SIG-M5 (cell line): Measurements from ENCODE around the gene RAB10.

Experiments
- DNase-seq: peaks from one replicate; lab custom pipeline; 2025; lab: John Stamatoyannopoulos, UW

RAB10 gene

DNA sequence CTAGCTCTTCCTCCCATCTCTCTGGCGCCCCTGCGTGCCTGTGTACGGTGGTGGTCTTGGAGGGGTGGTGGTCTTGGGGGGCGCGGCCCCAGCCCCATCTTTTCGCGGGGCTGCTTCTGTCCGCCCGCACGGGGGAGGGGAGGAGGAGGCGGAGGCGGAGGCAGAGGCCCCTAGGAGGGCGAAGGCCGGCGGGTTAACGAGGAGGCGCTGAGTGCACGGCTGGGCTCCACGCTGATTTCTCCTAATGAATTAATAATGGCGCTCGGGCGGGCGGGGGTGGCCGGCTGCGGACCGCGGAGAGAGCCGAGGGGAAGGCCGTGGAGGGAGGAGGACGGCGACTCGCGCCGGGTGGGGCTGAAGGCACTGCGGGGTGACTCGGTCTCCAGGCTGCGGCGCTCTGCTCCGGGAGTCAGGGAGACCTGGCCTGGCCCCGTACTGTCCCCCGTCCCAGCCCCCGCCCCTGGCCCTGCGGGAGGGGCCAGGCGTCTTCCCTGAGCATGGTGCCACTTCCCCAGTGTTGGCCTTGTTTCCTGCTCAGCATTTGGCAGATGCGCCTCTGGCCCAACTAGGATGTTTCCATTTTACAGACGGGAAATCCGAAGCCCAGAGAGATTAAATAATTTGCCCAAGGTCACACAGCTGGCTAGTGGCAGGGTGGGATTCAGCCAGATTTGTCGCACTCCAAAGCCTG, 145.0 kb downstream of the RAB10 start:
- no peak for DNase-seq

DNA sequence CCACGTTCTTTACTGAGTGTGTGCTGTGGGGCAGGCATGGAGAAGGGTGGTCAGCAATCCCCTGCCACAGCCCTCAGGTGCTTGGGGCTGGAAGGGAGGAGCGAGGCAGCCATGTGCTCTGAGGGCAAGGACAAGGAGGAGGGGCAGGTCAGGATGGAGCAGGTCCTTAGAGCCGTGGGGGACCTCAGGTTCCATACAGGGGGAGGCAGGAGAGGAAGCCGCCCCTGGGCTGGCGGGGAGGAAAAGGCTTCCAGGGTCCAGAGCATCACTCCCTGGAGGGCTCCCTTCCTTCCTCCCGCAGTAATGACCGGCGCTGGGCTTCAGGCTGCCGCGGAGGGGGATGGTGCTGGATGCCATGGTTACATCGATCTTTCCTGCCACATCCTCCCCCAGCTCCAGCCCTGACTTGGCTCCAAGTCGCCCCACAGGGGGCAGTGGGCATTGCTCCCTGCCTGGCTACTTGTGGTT, 145.6 kb downstream of the RAB10 start:
- no peak for DNase-seq

DNA sequence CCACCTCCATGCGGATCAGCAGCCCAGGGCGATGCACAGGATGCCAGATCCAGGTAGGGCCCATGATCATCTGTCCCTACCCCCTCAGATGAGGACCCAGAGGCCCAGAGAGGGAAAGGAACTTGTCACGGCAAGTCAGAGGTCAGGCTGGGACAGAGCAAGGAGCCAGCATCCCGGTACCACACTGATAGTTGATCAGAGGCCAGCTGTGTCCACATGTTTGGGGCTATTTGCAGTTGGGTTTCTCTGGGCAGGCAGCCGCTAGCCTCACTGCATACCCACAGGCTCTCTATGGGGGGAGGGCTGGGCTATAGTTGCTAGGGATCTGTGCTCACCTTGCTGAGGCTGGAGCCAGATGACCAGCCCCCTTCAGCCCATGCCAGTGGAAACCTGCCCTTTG, 148.6 kb downstream of the RAB10 start:
- DNase-seq, result no peak

DNA sequence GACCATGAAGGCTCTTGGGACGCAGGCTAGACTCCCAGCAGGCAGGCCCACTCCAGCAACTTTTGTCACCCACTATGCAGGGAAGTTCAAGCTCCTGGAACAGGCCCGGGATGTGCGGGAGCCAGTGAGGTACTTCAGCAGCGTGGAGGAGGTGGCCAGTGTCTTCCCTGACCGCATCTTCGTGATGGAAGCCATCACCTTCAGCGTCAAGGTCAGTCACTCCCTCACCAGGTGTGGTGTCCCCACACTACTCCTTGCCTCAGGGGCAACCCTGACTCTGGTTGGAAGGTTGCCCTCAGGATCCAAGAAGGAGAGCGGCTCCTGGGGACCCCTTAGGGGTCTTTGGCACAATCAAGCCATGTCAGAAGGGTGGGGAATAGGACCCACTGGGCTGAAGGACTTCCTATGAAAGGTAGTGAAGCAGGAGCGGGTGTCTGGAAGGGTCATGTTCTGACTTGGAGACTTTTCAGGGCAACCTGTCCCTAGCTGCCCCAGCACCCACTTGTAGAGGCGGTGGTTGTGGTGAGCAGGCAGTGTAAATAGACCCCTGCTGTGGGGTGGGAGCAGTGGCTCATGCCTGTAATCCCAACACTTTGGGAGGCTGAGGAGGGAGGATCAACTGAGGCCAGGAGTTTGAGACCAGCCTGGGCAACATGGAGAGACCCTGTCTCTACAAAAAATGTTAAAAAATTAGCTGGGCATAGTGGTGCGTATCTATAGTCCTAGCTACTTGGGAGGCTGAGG, 149.2 kb downstream of the RAB10 start:
- DNase-seq, result no peak

DNA sequence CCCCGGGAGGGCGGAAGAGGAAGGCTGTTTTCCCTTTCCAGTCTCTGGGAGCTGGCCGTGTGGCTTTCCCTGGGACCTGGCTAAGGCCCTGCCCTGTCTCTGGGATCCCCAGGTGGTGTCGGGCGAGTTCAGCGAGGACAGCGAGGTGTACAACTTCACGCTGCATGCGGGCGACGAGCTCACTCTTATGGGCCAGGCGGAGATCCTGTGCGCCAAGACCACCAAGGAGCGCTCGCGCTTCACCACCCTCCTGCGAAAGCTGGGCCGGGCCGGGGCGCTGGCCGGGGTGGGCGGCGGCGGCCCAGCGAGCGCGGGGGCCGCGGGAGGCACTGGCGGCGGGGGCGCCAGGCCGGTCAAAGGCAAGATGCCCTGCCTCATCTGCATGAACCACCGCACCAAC, 150.2 kb downstream of the RAB10 start:
- DNase-seq, result no peak

DNA sequence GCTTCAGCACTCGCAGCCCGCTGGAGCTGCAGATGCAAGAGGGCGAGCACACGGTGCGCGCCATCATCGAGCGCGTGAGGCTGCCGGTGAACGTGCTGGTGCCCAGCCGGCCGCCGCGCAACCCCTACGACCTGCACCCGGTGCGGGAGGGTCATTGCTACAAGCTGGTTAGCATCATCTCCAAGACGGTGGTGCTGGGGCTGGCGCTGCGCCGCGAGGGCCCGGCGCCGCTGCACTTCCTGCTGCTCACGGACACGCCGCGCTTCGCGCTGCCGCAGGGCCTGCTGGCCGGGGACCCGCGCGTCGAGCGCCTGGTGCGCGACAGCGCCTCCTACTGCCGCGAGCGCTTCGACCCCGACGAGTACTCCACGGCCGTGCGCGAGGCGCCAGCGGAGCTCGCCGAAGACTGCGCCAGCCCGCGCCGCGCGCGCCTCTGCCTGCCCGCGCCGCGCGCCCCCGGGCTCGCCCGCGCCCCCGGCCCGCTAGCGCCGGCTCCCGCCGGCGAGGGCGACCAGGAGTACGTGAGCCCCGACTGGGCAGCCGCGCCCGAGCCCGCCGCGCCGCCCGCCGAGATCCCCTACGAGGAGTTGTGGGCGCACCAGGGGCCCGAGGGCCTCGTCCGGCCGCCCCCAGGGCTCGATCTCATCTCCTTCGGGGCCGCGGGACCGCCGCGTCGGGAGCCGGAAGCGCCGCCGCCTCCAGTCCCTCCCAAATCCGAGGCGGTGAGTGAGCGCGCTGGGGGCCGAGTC, 150.8 kb downstream of the RAB10 start:
- no peak for DNase-seq

DNA sequence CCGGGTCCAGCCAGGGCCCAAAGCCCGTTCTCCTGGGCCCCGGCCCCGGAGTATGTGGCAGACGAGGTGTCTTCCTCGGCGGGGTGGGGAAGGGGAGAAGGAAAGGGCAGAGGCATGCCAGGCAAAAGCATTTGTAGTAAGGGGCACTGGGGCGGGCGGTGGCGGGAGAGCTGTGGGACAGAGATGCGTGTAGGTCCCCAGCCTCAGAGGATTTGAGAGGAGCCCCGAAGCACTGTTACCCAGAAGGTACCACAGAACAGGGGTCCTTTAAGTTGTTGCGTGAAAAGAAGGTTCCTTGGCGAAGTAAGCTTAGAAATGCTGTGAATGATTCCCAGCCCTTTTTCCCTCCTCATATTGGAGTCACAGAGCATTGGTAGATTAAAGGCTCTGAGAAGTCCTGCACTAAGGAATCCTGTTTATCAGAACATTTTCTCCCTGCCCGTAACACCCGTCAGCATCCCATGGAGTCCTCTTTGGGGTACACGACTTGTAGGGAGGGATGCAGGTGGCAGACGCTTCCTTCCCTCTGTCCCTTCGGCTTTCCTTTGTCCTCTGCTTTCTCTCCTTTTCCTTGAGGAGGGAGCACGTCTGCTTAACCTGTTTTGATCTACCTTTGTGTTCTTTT, 151.5 kb downstream of the RAB10 start:
- no peak for DNase-seq

DNA sequence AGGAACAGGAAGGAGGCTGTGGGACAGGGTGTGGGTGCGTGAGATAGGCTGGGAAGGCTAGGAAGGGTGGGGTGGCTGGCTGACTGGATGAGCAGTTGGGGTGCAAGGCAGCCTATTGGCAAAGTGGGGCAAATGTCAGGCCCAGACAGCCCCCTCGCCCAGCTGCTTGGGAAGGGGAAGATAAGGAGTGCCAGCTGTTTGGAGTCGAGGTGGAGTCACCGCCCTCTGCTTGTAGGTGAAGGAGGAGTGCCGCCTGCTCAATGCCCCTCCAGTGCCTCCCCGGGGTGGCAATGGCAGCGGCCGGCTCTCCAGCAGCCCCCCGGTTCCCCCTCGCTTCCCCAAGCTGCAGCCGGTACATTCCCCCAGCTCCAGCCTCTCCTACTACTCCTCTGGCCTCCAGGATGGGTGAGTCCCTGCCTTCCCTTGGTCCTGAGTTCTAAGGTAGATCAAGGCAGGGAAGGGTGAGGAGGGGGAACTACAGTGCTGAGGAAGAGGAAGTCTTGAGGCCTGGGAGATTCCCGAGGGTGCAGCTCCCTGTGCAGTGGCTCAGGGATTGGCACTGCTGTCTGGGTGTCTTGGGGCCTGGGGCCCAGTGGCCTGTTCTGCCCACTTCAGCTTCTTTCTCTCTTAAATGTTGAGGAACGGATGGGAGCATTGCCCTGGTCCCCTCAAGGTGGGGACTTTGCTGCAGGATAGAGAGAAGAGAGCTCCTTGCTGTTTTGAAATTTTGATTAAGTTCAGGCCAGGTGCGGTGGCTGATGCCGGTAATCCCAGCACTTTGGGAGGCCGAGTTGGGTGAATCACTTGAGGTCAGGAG, 152.3 kb downstream of the RAB10 start:
- DNase-seq, result no peak
